GM12878 (cell line): ENCODE data around the gene LASP1. TPM values are rescaled to one million over a fixed set of nuclear protein-coding genes. Genes with fewer than 3 reads are reported as not detected.

Experiments used
- ATAC-seq: fragments of 200-7000 bp; cut with Tn5 transposase; 3 replicates; pipeline ENCODE4 v1.9.1; 2020; ENCODE audit warnings: mild to moderate bottlenecking, moderate library complexity
- BruUV-seq: library from RNA; stranded (reverse); fragments of 400-500 nt; replicated peaks from 2 replicates; lab custom pipeline; 2021; lab: Mats Ljungman, UMichigan
- CTCF ChIA-PET: fragments of 300-600 bp; sonication (Branson Sonifier 250); formaldehyde crosslinking; extraction: SDS; loops from one replicate; lab custom pipeline; 2021; ENCODE audit warnings: inconsistent platforms; lab: Yijun Ruan, JAX
- POLR2A ChIA-PET: fragments of 350-600 bp; formaldehyde crosslinking; extraction: SDS; loops from one replicate; lab custom pipeline; 2021; ENCODE audit warnings: inconsistent platforms; lab: Charles Lee
- RAD21 ChIA-PET: fragments of 300-600 bp; sonication (Branson Sonifier 250); formaldehyde crosslinking; loops from one replicate; lab custom pipeline; 2023; ENCODE audit warnings: antibody characterized with exemption; ENCODE audit not compliant: unreplicated experiment; lab: Charles Lee
- SMC1A ChIA-PET: fragments of 300-600 bp; sonication (Branson Sonifier 250); formaldehyde crosslinking; loops from one replicate; lab custom pipeline; 2023; ENCODE audit not compliant: unreplicated experiment, uncharacterized antibody; lab: Charles Lee
- DNase-seq: peaks from one replicate; pipeline ENCODE4 v3.0.0-alpha.2; 2011; ENCODE audit warnings: low read depth, low spot score
- FAIRE-seq: peaks from 3 replicates; lab custom pipeline; 2011; peaks lifted over from hg19 to GRCh38; lab: Jason Lieb, UNC
- H2AFZ ChIP-seq: 2 replicates; pipeline ENCODE4 v1.6.0; 2011; ENCODE audit warnings: low read depth, low read length, control low read depth; ENCODE audit not compliant: control insufficient read depth
- H3K27ac ChIP-seq: 2 replicates; pipeline ENCODE4 v1.5.1; 2011; ENCODE audit warnings: control low read depth; ENCODE audit not compliant: control insufficient read depth, insufficient read depth
- H3K27me3 ChIP-seq, 2 experiments: replicated peaks in 1 of 2; 2 replicates each; pipeline versions ENCODE4 v1.6.0 to v1.6.1; 2011; ENCODE audit warnings: low read length in 1 of 2; ENCODE audit not compliant: control insufficient read depth in 2 of 2, insufficient read depth in 2 of 2
- H3K36me3 ChIP-seq, 2 experiments: 2 replicates each; pipeline ENCODE4 v1.5.1; 2011; ENCODE audit warnings: low read length in 1 of 2; ENCODE audit not compliant: control insufficient read depth in 2 of 2, insufficient read depth in 2 of 2
- H3K4me1 ChIP-seq: 2 replicates; pipeline ENCODE4 v1.6.1; 2011; ENCODE audit warnings: mild to moderate bottlenecking, low read length, moderate library complexity, mixed read lengths; ENCODE audit not compliant: control insufficient read depth, insufficient read depth
- H3K4me2 ChIP-seq: 2 replicates; pipeline ENCODE4 v1.6.0; 2011; ENCODE audit warnings: control low read depth; ENCODE audit not compliant: control insufficient read depth, insufficient read depth
- H3K4me3 ChIP-seq: fragments of 200-600 bp; sonication (generic); 2 replicates; pipeline ENCODE4 v1.5.1; 2016
- H3K79me2 ChIP-seq: 2 replicates; pipeline ENCODE4 v1.6.0; 2011; ENCODE audit warnings: low read length; ENCODE audit not compliant: control insufficient read depth, insufficient read depth
- H3K9ac ChIP-seq: 2 replicates; pipeline ENCODE4 v1.8.0; 2011; ENCODE audit warnings: low read length, control low read depth, mixed read lengths; ENCODE audit not compliant: control insufficient read depth, insufficient read depth
- H3K9me3 ChIP-seq: replicated peaks from 3 replicates; pipeline ENCODE4 v1.5.1; 2011; ENCODE audit warnings: mild to moderate bottlenecking, low read length; ENCODE audit not compliant: control insufficient read depth, insufficient read depth
- H4K20me1 ChIP-seq: 2 replicates; pipeline ENCODE4 v1.6.0; 2011; ENCODE audit not compliant: control insufficient read depth, insufficient read depth
- ATF3 ChIP-seq: IDR thresholded peaks from 2 replicates; pipeline ENCODE4 v1.6.1; 2011; ENCODE audit warnings: low read depth, mild to moderate bottlenecking, low read length, moderate library complexity, borderline replicate concordance; ENCODE audit errors: extremely low read depth
- BMI1 ChIP-seq: fragments of 450-650 bp; IDR thresholded peaks from 2 replicates; pipeline ENCODE4 v1.6.1; 2016; ENCODE audit warnings: mild to moderate bottlenecking, moderate library complexity, borderline replicate concordance
- CBFB ChIP-seq: IDR thresholded peaks from 2 replicates; pipeline ENCODE4 v1.6.1; 2016; ENCODE audit warnings: antibody characterized with exemption, low read depth
- E4F1 ChIP-seq: fragments of 450-650 bp; IDR thresholded peaks from 2 replicates; pipeline ENCODE4 v1.6.1; 2018; ENCODE audit warnings: borderline replicate concordance, mild to moderate bottlenecking; ENCODE audit not compliant: partially characterized antibody
- ETV6 ChIP-seq, 2 experiments: fragments of 450-650 bp in 1 of 2; IDR thresholded peaks in 1 of 2; conservative IDR thresholded peaks in 1 of 2; 2 replicates each; pipeline ENCODE4 v1.6.1; 2014; ENCODE audit warnings: antibody characterized with exemption in 1 of 2, borderline replicate concordance in 1 of 2, low read depth in 1 of 2, mild to moderate bottlenecking in 1 of 2, moderate library complexity in 1 of 2
- LARP7 ChIP-seq: fragments of 450-650 bp; IDR thresholded peaks from 2 replicates; pipeline ENCODE4 v1.6.1; 2017; ENCODE audit warnings: mild to moderate bottlenecking
- NKRF ChIP-seq: fragments of 450-650 bp; conservative IDR thresholded peaks from 2 replicates; pipeline ENCODE4 v1.6.1; 2017; ENCODE audit warnings: mild to moderate bottlenecking, moderate library complexity
- RAD21 ChIP-seq: IDR thresholded peaks from 2 replicates; pipeline ENCODE4 v1.6.1; 2011; ENCODE audit warnings: mild to moderate bottlenecking, low read depth, low read length, moderate library complexity; ENCODE audit not compliant: insufficient read depth
- RUNX3 ChIP-seq: IDR thresholded peaks from 2 replicates; pipeline ENCODE4 v1.6.1; 2012; ENCODE audit warnings: low read length, inconsistent platforms
- YBX1 ChIP-seq: fragments of 450-650 bp; IDR thresholded peaks from 2 replicates; pipeline ENCODE4 v1.6.1; 2016; ENCODE audit warnings: antibody characterized with exemption
- WGBS: methylation state at CpG from one replicate; pipeline ENCODE4 v1.1.6; 2016; ENCODE audit warnings: low lambda C conversion rate; ENCODE audit not compliant: insufficient replicate concordance, insufficient coverage; ENCODE audit errors: missing lambda C conversion rate; 5-methylcytosine and 5-hydroxymethylcytosine counted together
- in situ Hi-C: fragments of 300-500 bp; cut with MboI; formaldehyde crosslinking; loops from 9 replicates; pipeline ENCODE4 v1.14.3; 2018; ENCODE audit warnings: mixed read lengths
- intact Hi-C: fragments of 100-400 bp; cut with micrococcal nuclease; formaldehyde crosslinking; loops from one replicate; pipeline ENCODE4 v1.14.2; 2022; ENCODE audit not compliant: unreplicated experiment
- polyA plus RNA-seq, 11 experiments: library from polyadenylated mRNA; depleted of rRNA in 4 of 11; unstranded in 6 of 11; stranded (reverse) in 5 of 11; fragments of >200 nt; fragmentation: Nextera tagmentation in 4 of 11; fragmentation: Illumina TruSeq in 1 of 11; extraction: Ambion mirVana in 4 of 11; extraction: Trizol in 1 of 11; gene quantifications; 1 replicate in 1 of 11; 2 replicates in 10 of 11; pipeline versions ENCODE4 v1.2.1 to v1.2.3, GENCODE V29; 2011 to 2016; ENCODE audit warnings: inconsistent platforms in 2 of 11, missing spikeins in 2 of 11, low read depth in 1 of 11
- total RNA-seq, 4 experiments: library from RNA; depleted of rRNA in 3 of 4; stranded (reverse); fragments of >200 nt in 3 of 4; fragmentation: Illumina TruSeq in 1 of 4; extraction: Trizol in 1 of 4; gene quantifications; 2 replicates each; pipeline versions ENCODE4 v1.2.1 to v1.2.3, GENCODE V29; 2013 to 2021
- TF ChIP-seq, protein P1 (sequence below): fragments of 450-650 bp; formaldehyde crosslinking; IDR thresholded peaks from 2 replicates; pipeline ENCODE4 v1.5.0; 2022; ENCODE audit warnings: mild to moderate bottlenecking, missing genetic modification characterization

LASP1 gene
- total and polyA plus RNA-seq, 10 of the 15 experiments (the other 5 are each of a cell fraction or from before 2014, with no cell fraction given) = 21.0 to 114 (median 59.3) TPM

GRCh38 chr17:38926293-38927070 lies 56.6 kb downstream of the LASP1 start:
- no peak overlapping the region for H2AFZ ChIP-seq
- H3K9ac ChIP-seq = no peak overlapping the region
- BruUV-seq = no TSS peak
- peak; percentile 62 for FAIRE-seq
- H3K9me3 ChIP-seq = no peaks in the 10 kb centered on the region
- H3K27ac ChIP-seq = no peak overlapping the region
- in situ Hi-C loops (no loop called here), intact Hi-C loops (no loop called here)
- no peak for DNase-seq
- RAD21 ChIA-PET = interaction anchor here (0.7 to 2.4 kb wide), 3 partner anchors 54 to 57 kb away, joined by 3 to 6 read pairs (median 5); no protein-coding TSS in a partner anchor
- WGBS = 33% methylated on average over 2 of the region's 2 CpGs
- peak; percentile 79 for ATAC-seq
- SMC1A ChIA-PET = interaction anchor here (0.8 to 1.4 kb wide), 3 partner anchors 37 to 129 kb away, joined by 3 to 5 read pairs (median 3); no protein-coding TSS in a partner anchor
- no peaks in the 10 kb centered on the region; a peak in 1 of 4 replicates for H3K36me3 ChIP-seq
- H4K20me1 ChIP-seq = no peaks in the 10 kb centered on the region; the same call in 1 of the 2 replicates
- POLR2A ChIA-PET = no interaction called here
- peaks cover 3% of the 10 kb centered on the region for H3K4me1 ChIP-seq
- H3K4me3 ChIP-seq = no peak overlapping the region
- no peaks in the 10 kb centered on the region for H3K79me2 ChIP-seq
- no peaks in the 10 kb centered on the region for H3K27me3 ChIP-seq
- H3K4me2 ChIP-seq = no peak overlapping the region
- CTCF ChIA-PET = interaction anchor here (0.9 to 3.9 kb wide), 3 partner anchors 44 to 318 kb away, joined by 3 to 14 read pairs (median 4); no protein-coding TSS in a partner anchor
- no peak for TF ChIP-seq ATF3
- TF ChIP-seq, protein P1, sequence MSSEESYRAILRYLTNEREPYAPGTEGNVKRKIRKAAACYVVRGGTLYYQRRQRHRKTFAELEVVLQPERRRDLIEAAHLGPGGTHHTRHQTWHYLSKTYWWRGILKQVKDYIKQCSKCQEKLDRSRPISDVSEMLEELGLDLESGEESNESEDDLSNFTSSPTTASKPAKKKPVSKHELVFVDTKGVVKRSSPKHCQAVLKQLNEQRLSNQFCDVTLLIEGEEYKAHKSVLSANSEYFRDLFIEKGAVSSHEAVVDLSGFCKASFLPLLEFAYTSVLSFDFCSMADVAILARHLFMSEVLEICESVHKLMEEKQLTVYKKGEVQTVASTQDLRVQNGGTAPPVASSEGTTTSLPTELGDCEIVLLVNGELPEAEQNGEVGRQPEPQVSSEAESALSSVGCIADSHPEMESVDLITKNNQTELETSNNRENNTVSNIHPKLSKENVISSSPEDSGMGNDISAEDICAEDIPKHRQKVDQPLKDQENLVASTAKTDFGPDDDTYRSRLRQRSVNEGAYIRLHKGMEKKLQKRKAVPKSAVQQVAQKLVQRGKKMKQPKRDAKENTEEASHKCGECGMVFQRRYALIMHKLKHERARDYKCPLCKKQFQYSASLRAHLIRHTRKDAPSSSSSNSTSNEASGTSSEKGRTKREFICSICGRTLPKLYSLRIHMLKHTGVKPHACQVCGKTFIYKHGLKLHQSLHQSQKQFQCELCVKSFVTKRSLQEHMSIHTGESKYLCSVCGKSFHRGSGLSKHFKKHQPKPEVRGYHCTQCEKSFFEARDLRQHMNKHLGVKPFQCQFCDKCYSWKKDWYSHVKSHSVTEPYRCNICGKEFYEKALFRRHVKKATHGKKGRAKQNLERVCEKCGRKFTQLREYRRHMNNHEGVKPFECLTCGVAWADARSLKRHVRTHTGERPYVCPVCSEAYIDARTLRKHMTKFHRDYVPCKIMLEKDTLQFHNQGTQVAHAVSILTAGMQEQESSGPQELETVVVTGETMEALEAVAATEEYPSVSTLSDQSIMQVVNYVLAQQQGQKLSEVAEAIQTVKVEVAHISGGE (CRISPR knock-in tag) = no peak
- TF ChIP-seq CBFB = peak; percentile 32; the same call in 1 of the 2 replicates
- TF ChIP-seq NKRF = no peak
- no peak for TF ChIP-seq LARP7
- TF ChIP-seq ETV6 (conservative IDR thresholded peaks at IDR 0.05 in 1 of 2, IDR thresholded peaks at IDR 0.05 in 1 of 2; ENCODE audit: borderline replicate concordance in 1 of 2, low read depth in 1 of 2) = peak in 1 of 2 experiments; percentile 58; a peak in 1 of 4 replicates
- TF ChIP-seq BMI1 = no peak
- TF ChIP-seq RUNX3 = peak; percentile 92
- no peak for TF ChIP-seq E4F1
- TF ChIP-seq YBX1 = no peak
- TF ChIP-seq RAD21 = no peak
